ENCODE results near the gene KIF15.

Gene KIF15

GRCh38 chr3:44874308-44874707 lies 112.7 kb downstream of the KIF15 start, which contains the start of gene TGM4:
Gene TGM4, plus strand, starts transcription at chr3:44874608. Its CDS starts 71 bp downstream, at chr3:44874679.
- Histone ChIP-seq H3K9me2 (replicated peaks; ENCODE audit: insufficient read depth, low read length) (no peaks in the 10 kb centered on the region), H3K36me3 (replicated peaks; ENCODE audit: insufficient read depth, low read length) (no peaks in the 10 kb centered on the region), H3K27me3 (replicated peaks; ENCODE audit: insufficient read depth, low read length) (no peaks in the 10 kb centered on the region), H3F3A (ENCODE audit: insufficient read depth, low read length) (no peaks in the 10 kb centered on the region), H3K9ac (ENCODE audit: low read length) (no peak within 1 kb of the TSS), H3K79me2 (ENCODE audit: low read length) (no peaks in the 10 kb centered on the region), H3K9me3 (replicated peaks; ENCODE audit: insufficient read depth, low read length) (no peaks in the 10 kb centered on the region), H4K20me1 (ENCODE audit: insufficient read depth, low read length) (no peaks in the 10 kb centered on the region), H3K4me3 (ENCODE audit: low read length) (no peak within 1 kb of the TSS), H3K4me2 (ENCODE audit: low read depth, low read length) (no peak within 1 kb of the TSS), H3K27ac (ENCODE audit: low read length) (no peak within 1 kb of the TSS), H2AFZ (ENCODE audit: low read length) (no peak within 1 kb of the TSS), H3K4me1 (ENCODE audit: low read length) (no peaks in the 10 kb centered on the region)
- TF ChIP-seq CTCF (IDR thresholded peaks at IDR 0.05; ENCODE audit: low read length) = no peak
- no peak for TF ChIP-seq EZH2phosphoT487 (IDR thresholded peaks at IDR 0.05; ENCODE audit: low read length)
- no peak for TF ChIP-seq EZH2 (optimal IDR thresholded peaks at IDR 0.05; ENCODE audit: low read depth, low read length)
- DNase-seq = no peak

GRCh38 chr3:44875596-44875995 lies 114.0 kb downstream of the KIF15 start:
- no peaks in the 10 kb centered on the region for H3K79me2 ChIP-seq (ENCODE audit: low read length)
- TF ChIP-seq EZH2phosphoT487 (IDR thresholded peaks at IDR 0.05; ENCODE audit: low read length) = no peak
- TF ChIP-seq CTCF (IDR thresholded peaks at IDR 0.05; ENCODE audit: low read length) = no peak
- TF ChIP-seq EZH2 (optimal IDR thresholded peaks at IDR 0.05; ENCODE audit: low read depth, low read length) = no peak
- no peaks in the 10 kb centered on the region for H3K4me1 ChIP-seq (ENCODE audit: low read length)
- H2AFZ ChIP-seq (ENCODE audit: low read length) = no peak overlapping the region
- H3K4me2 ChIP-seq (ENCODE audit: low read depth, low read length) = no peak overlapping the region
- H3K27me3 ChIP-seq (replicated peaks; ENCODE audit: insufficient read depth, low read length) = no peaks in the 10 kb centered on the region
- no peaks in the 10 kb centered on the region for H3K9me2 ChIP-seq (replicated peaks; ENCODE audit: insufficient read depth, low read length)
- no peak overlapping the region for H3K9ac ChIP-seq (ENCODE audit: low read length)
- no peak overlapping the region for H3K27ac ChIP-seq (ENCODE audit: low read length)
- DNase-seq = no peak
- H4K20me1 ChIP-seq (ENCODE audit: insufficient read depth, low read length) = no peaks in the 10 kb centered on the region
- H3K9me3 ChIP-seq (replicated peaks; ENCODE audit: insufficient read depth, low read length) = no peaks in the 10 kb centered on the region
- no peak overlapping the region for H3K4me3 ChIP-seq (ENCODE audit: low read length)
- no peaks in the 10 kb centered on the region for H3K36me3 ChIP-seq (replicated peaks; ENCODE audit: insufficient read depth, low read length)
- H3F3A ChIP-seq (ENCODE audit: insufficient read depth, low read length) = no peaks in the 10 kb centered on the region

- Histone ChIP-seq H3K9ac (ENCODE audit: low read length) (no peak overlapping the region), H2AFZ (ENCODE audit: low read length) (no peak overlapping the region), H3K4me3 (ENCODE audit: low read length) (no peak overlapping the region), H3K4me2 (ENCODE audit: low read depth, low read length) (no peak overlapping the region), H3K9me2 (replicated peaks; ENCODE audit: insufficient read depth, low read length) (no peaks in the 10 kb centered on the region), H3K36me3 (replicated peaks; ENCODE audit: insufficient read depth, low read length) (no peaks in the 10 kb centered on the region), H3K27me3 (replicated peaks; ENCODE audit: insufficient read depth, low read length) (no peaks in the 10 kb centered on the region), H4K20me1 (ENCODE audit: insufficient read depth, low read length) (no peaks in the 10 kb centered on the region), H3K9me3 (replicated peaks; ENCODE audit: insufficient read depth, low read length) (no peaks in the 10 kb centered on the region), H3K27ac (ENCODE audit: low read length) (no peak overlapping the region), H3F3A (ENCODE audit: insufficient read depth, low read length) (no peaks in the 10 kb centered on the region), H3K4me1 (ENCODE audit: low read length) (no peaks in the 10 kb centered on the region), H3K79me2 (ENCODE audit: low read length) (no peaks in the 10 kb centered on the region)
- DNase-seq = no peak
- no peak for TF ChIP-seq EZH2phosphoT487 (IDR thresholded peaks at IDR 0.05; ENCODE audit: low read length)
- no peak for TF ChIP-seq EZH2 (optimal IDR thresholded peaks at IDR 0.05; ENCODE audit: low read depth, low read length)
- no peak for TF ChIP-seq CTCF (IDR thresholded peaks at IDR 0.05; ENCODE audit: low read length)
Observed at GRCh38 chr3:44877333-44877732, 115.7 kb downstream of the KIF15 start.
